Measurements from ENCODE around the gene ABCC3. TPM values are rescaled to one million over a fixed set of nuclear protein-coding genes. Genes with fewer than 3 reads are reported as not detected.
A peak's percentile ranks its signal among the peaks of the same experiment; 100 is the strongest.

ABCC3 gene, protein sequence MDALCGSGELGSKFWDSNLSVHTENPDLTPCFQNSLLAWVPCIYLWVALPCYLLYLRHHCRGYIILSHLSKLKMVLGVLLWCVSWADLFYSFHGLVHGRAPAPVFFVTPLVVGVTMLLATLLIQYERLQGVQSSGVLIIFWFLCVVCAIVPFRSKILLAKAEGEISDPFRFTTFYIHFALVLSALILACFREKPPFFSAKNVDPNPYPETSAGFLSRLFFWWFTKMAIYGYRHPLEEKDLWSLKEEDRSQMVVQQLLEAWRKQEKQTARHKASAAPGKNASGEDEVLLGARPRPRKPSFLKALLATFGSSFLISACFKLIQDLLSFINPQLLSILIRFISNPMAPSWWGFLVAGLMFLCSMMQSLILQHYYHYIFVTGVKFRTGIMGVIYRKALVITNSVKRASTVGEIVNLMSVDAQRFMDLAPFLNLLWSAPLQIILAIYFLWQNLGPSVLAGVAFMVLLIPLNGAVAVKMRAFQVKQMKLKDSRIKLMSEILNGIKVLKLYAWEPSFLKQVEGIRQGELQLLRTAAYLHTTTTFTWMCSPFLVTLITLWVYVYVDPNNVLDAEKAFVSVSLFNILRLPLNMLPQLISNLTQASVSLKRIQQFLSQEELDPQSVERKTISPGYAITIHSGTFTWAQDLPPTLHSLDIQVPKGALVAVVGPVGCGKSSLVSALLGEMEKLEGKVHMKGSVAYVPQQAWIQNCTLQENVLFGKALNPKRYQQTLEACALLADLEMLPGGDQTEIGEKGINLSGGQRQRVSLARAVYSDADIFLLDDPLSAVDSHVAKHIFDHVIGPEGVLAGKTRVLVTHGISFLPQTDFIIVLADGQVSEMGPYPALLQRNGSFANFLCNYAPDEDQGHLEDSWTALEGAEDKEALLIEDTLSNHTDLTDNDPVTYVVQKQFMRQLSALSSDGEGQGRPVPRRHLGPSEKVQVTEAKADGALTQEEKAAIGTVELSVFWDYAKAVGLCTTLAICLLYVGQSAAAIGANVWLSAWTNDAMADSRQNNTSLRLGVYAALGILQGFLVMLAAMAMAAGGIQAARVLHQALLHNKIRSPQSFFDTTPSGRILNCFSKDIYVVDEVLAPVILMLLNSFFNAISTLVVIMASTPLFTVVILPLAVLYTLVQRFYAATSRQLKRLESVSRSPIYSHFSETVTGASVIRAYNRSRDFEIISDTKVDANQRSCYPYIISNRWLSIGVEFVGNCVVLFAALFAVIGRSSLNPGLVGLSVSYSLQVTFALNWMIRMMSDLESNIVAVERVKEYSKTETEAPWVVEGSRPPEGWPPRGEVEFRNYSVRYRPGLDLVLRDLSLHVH (N-terminal part only)
- 100 to 1,000 TPM; 190 to 683 (median 305) TPM for total RNA-seq

DNA sequence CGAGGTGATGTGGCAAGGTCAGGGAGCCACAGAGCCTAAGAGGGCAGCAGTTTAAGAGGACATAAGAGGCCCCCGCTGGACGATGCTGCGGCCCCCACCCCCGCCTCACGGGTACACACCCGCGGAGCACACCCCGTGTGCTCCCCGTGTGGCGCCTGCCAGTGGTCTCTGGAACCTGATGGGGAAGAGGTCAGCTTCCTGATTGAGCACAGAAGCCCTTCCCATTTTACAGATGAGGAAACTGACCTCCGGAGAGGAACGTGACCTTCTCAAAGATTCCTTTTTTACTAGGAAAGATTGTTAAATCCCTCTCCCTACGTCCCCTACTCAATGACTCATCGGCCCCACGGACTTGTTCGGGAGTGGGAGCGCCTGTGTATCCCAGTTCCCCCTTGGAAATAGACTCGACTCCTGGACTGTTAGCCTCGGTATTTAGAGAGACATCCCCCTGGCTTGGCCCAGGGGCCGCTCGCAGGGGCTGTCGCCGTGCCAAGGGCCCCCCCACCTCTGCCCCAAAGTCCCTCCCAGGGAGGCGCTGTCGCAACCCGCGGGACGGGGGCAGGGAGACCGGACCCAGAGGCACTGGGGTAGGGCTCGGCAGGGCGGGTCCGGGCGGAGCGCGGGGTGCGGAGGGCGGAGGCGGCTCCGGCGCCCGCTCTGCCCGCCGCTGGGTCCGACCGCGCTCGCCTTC is at the start of gene ABCC3:
Gene ABCC3 (plus strand): TSS at position 658 of the 691 bp plus-strand sequence. CDS start 56 bp downstream, outside the sequence.
- Histone ChIP-seq H3K27me3 (peaks cover 0 to 6% of the 10 kb centered on the region in 2 donors), H3K4me3 (peak within 1 kb of the TSS; percentile 38 to 81 (median 63)), H3K4me1 (peaks cover under 1 to 60% (median 10%) of the 10 kb centered on the region in 4 donors), H3K9me3 (no peaks in the 10 kb centered on the region), H3K27ac (peak within 1 kb of the TSS; percentile 66 to 89 (median 84)), H3K36me3 (no peaks in the 10 kb centered on the region)
- DNase-seq: peak in 2 of 3 donors; percentile 82 to 91
- TF ChIP-seq, protein P1, sequence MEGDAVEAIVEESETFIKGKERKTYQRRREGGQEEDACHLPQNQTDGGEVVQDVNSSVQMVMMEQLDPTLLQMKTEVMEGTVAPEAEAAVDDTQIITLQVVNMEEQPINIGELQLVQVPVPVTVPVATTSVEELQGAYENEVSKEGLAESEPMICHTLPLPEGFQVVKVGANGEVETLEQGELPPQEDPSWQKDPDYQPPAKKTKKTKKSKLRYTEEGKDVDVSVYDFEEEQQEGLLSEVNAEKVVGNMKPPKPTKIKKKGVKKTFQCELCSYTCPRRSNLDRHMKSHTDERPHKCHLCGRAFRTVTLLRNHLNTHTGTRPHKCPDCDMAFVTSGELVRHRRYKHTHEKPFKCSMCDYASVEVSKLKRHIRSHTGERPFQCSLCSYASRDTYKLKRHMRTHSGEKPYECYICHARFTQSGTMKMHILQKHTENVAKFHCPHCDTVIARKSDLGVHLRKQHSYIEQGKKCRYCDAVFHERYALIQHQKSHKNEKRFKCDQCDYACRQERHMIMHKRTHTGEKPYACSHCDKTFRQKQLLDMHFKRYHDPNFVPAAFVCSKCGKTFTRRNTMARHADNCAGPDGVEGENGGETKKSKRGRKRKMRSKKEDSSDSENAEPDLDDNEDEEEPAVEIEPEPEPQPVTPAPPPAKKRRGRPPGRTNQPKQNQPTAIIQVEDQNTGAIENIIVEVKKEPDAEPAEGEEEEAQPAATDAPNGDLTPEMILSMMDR (IDR thresholded peaks at IDR 0.05): no peak
- TF ChIP-seq POLR2A (IDR thresholded peaks at IDR 0.05): peak; percentile 80 to 93

DNA sequence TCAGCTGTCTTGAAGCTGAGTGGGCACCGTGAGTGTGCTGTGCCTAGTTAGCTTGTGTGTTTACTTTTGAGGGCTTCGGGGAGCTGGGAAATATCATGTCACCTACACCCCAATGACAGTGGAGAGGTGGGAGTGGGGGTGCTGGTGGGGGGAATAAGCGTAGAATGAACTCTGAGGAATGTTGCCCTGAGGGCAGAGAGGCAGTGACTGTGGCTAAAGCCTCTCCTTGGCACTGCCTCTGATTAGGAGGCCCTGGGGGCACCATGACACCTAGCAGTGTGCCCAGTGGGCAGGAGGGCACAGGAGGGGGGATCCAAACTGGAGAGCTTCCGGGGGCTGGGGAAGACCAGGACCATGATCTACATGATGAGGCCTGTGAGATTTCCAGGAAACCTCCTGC is 49.3 kb upstream of the ABCC3 start:
- TF ChIP-seq, protein P1 (IDR thresholded peaks at IDR 0.05): no peak
- no peak for TF ChIP-seq POLR2A (IDR thresholded peaks at IDR 0.05)
- peaks cover 0 to 7% (median 0%) of the 10 kb centered on the region in 4 donors for H3K4me1 ChIP-seq
- H3K4me3 ChIP-seq: no peak overlapping the region
- no peaks in the 10 kb centered on the region for H3K9me3 ChIP-seq
- no peak for DNase-seq
- no peaks in the 10 kb centered on the region for H3K36me3 ChIP-seq
- H3K27me3 ChIP-seq: no peaks in the 10 kb centered on the region
- no peak overlapping the region for H3K27ac ChIP-seq

DNA sequence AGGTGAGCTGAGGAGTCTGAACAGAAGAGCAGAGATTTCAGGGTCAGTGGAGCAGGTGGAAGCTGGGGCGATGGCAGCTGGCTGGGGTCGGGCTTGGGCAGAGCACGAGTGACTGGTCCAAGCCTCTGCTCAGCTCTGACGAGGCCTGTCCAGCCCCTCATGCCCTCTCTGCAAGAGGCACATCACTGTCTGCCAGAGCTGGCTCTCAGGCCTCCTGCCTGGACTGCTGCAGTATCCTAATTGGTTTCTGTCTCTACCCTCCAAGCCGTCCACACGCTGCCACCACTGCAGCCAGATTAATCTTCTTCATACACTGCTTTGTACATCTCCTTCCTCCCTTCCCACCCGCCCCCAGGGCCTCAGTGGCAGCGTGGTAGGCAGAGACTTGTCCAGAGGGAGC is 48.8 kb upstream of the ABCC3 start:
- DNase-seq: no peak
- no peaks in the 10 kb centered on the region for H3K9me3 ChIP-seq
- no peaks in the 10 kb centered on the region for H3K27me3 ChIP-seq
- no peak overlapping the region for H3K4me3 ChIP-seq
- no peak overlapping the region for H3K27ac ChIP-seq
- H3K4me1 ChIP-seq: peaks cover 0 to 7% (median 0%) of the 10 kb centered on the region in 4 donors
- no peaks in the 10 kb centered on the region for H3K36me3 ChIP-seq
- TF ChIP-seq, protein P1 (IDR thresholded peaks at IDR 0.05): no peak
- TF ChIP-seq POLR2A (IDR thresholded peaks at IDR 0.05): no peak

DNA sequence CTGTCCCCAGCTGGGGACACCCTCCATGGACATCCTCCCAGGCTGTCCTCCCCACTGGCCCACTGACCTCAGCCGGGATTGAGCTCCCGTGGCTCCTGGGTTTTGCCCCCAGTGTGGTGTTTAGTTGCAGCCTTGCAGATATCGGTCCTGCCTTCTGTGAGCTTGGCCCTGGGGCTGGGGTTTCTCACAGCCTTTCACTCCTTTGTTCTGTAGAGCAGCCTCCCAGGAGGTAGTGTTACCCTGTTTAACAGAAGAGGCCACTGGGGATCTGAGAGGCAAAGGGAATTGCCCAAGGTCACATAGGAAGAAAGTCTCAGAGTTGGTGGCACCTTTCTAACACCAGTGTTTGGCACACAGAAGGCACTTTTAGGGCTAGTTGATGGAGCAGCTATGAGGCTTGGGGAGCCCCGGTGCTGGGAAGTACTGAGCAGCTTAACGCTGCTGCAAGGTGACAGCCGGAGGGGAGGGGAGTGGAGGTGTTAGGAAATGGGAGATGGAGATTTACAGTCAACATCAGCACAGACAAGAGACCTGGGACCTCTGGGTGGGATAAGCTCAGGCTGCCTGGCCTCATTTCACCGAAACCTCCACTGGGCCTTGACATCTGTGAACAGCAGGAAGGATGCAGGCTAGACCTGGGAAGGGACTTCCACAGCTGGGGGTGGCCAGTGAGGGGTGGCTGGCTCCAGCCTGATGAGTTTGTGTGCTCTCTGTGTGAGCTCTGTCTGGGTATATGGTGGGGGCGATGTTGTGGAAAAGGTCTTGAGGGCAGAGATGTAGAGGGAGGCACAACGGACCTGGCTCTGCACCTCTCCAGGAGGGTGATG is 48.0 kb upstream of the ABCC3 start:
- Histone ChIP-seq H3K27ac (no peak overlapping the region), H3K27me3 (no peaks in the 10 kb centered on the region), H3K4me1 (peaks cover 0 to 7% (median 0%) of the 10 kb centered on the region in 4 donors), H3K36me3 (no peaks in the 10 kb centered on the region), H3K4me3 (no peak overlapping the region), H3K9me3 (no peaks in the 10 kb centered on the region)
- TF ChIP-seq POLR2A (IDR thresholded peaks at IDR 0.05): no peak
- DNase-seq: no peak

DNA sequence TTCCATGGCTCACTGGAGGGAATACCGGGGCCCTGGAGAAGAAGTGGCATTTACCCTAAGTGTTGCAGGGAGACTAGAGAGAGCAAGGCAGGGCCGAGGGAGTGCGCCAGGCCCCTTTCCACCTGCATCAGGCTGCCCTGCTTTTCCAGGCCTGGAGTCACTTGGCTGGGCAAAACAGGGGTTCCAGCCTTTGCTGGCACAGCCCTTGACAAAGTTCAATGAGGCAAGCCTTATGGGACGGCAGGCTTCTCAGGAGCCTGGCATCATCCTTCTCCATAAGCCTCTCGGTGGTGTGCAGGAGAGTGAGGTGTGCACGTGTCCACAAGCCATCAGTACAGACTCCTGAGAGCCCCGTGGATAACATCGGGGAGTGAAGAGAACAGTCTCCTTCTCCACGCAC is 47.1 kb upstream of the ABCC3 start:
- DNase-seq: no peak
- H3K27me3 ChIP-seq: no peaks in the 10 kb centered on the region
- H3K36me3 ChIP-seq: no peaks in the 10 kb centered on the region
- peaks cover 0 to 7% (median 0%) of the 10 kb centered on the region in 4 donors for H3K4me1 ChIP-seq
- TF ChIP-seq, protein P1 (IDR thresholded peaks at IDR 0.05): no peak
- no peak for TF ChIP-seq POLR2A (IDR thresholded peaks at IDR 0.05)
- no peak overlapping the region for H3K4me3 ChIP-seq
- no peaks in the 10 kb centered on the region for H3K9me3 ChIP-seq
- H3K27ac ChIP-seq: no peak overlapping the region

Data from Peyer's patch (tissue), 4 donors.